Adrenal gland (tissue), 12 donors: ENCODE data around the gene CALD1. TPM values are rescaled to one million over a fixed set of nuclear protein-coding genes. Genes with fewer than 3 reads are reported as not detected.

Source experiments
- DNase-seq, 7 donors: peaks; one replicate each; pipeline ENCODE4 v3.0.0-alpha.2; 2019 to 2020
- H3K27ac ChIP-seq, 5 donors: fragments of 200-600 bp; sonication (generic) in 4 of 5; 1 replicate in 3 of 5; 2 replicates in 2 of 5; pipeline versions ENCODE4 v1.5.1 to v1.8.0; 2016 to 2020; ENCODE audit warnings: mild to moderate bottlenecking in 1 of 5
- H3K27me3 ChIP-seq: fragments of 200-600 bp; 2 replicates; pipeline ENCODE4 v1.8.0; 2021
- H3K36me3 ChIP-seq, 2 donors: fragments of 200-600 bp; replicated peaks in 1 of 2; 1 replicate in 1 of 2; 2 replicates in 1 of 2; pipeline versions ENCODE4 v1.5.1 to v1.8.0; 2018 to 2022
- H3K4me1 ChIP-seq, 2 donors: fragments of 200-600 bp; replicated peaks in 1 of 2; 1 replicate in 1 of 2; 2 replicates in 1 of 2; pipeline versions ENCODE4 v1.5.1 to v1.8.0; 2018 to 2021
- H3K4me3 ChIP-seq, 4 donors: fragments of 200-600 bp; sonication (generic) in 3 of 4; one replicate each; pipeline ENCODE4 v1.5.1; 2016 to 2018
- H3K9me3 ChIP-seq, 3 donors: fragments of 200-600 bp; sonication (generic) in 1 of 3; replicated peaks in 1 of 3; 1 replicate in 2 of 3; 2 replicates in 1 of 3; pipeline versions ENCODE4 v1.5.1 to v1.8.0; 2016 to 2021
- CTCF ChIP-seq, 6 experiments: fragments of 450-650 bp in 4 of 6; fragments of 200-600 bp in 2 of 6; sonication (generic) in 1 of 6; IDR thresholded peaks; 1 replicate in 5 of 6; 2 replicates in 1 of 6; pipeline versions ENCODE4 v1.5.1 to v1.8.0; 2016 to 2021; ENCODE audit warnings: antibody characterized with exemption in 6 of 6, mild to moderate bottlenecking in 2 of 6, moderate library complexity in 1 of 6
- POLR2A ChIP-seq, 2 donors: fragments of 450-650 bp; IDR thresholded peaks; one replicate each; pipeline ENCODE4 v1.6.1; 2017; ENCODE audit warnings: antibody characterized with exemption in 2 of 2, mild to moderate bottlenecking in 2 of 2, moderate library complexity in 1 of 2
- WGBS, 4 donors: extraction: QIAGEN DNeasy Blood & Tissue Kit in 2 of 4; methylation state at CpG; one replicate each; pipeline versions ENCODE4 v1.1.5 to v1.1.7; 2013 to 2017; 5-methylcytosine and 5-hydroxymethylcytosine counted together
- intact Hi-C, 2 donors: fragments of 100-400 bp; cut with DNase I; formaldehyde crosslinking; loops; one replicate each; pipeline versions ENCODE4 v1.14.1 to v1.15.0; 2022 to 2023
- polyA plus RNA-seq, 3 donors: library from polyadenylated mRNA; stranded (reverse); fragments of 200-250 nt in 2 of 3; fragments of 350-450 nt in 1 of 3; fragmentation: Illumina TruSeq in 1 of 3; extraction: RNeasy Lipid Tissue Mini Kit (QIAGEN cat#74804) in 1 of 3; gene quantifications; one replicate each; pipeline ENCODE4 v1.2.3, GENCODE V29; 2013 to 2014
- total RNA-seq, 9 donors: library from RNA; depleted of rRNA in 4 of 9; stranded (reverse); fragments of >200 nt in 4 of 9; fragments of 120-200 nt in 1 of 9; fragmentation: NEBNext Ultra II Directional in 1 of 9; extraction: Animal tissue kit (Norgen Biotek cat#: 25700) in 1 of 9; gene quantifications; one replicate each; pipeline versions ENCODE4 v1.1.0 to v1.2.4, GENCODE V29; 2013 to 2023
- donor health status: healthy with polysubstance abuse.
- donor health status: Bipolar disorder and iron deficiency.
- donor health status: DM: yes; HTN: yes; CAD: no.
- donor health status: DM: no; HTN: no; CAD: no.
- donor health status: DM: no; HTN: no; CAD: no.
- donor health status: DM: yes; HTN: yes; CAD: no.

Gene CALD1
- total and polyA plus RNA-seq, 12 donors, result 67.5 to 258 (median 199) TPM

- WGBS, 4 donors, result 83 to 86% (median 84%) methylated on average over 4 of the region's 4 CpGs
- Histone ChIP-seq H3K27ac (no peak overlapping the region), H3K27me3 (no peaks in the 10 kb centered on the region), H3K4me1 (peaks cover 0 to 10% of the 10 kb centered on the region in 2 donors), H3K9me3 (no peaks in the 10 kb centered on the region), H3K36me3 (peaks cover 0 to 9% of the 10 kb centered on the region in 2 donors), H3K4me3 (no peak overlapping the region)
- no peak for TF ChIP-seq POLR2A (IDR thresholded peaks at IDR 0.05)
- no peak for TF ChIP-seq CTCF (IDR thresholded peaks at IDR 0.05)
- intact Hi-C loops, result no loop called here
- no peak for DNase-seq
These were observed 159.7 kb downstream of the CALD1 start for GRCh38 chr7:134939136-134939535.

GRCh38 chr7:134940729-134941128 is 161.3 kb downstream of the CALD1 start:
- no peak for DNase-seq
- Histone ChIP-seq H3K27me3 (no peaks in the 10 kb centered on the region), H3K9me3 (no peaks in the 10 kb centered on the region), H3K4me3 (no peak overlapping the region), H3K4me1 (peaks cover 0 to 5% of the 10 kb centered on the region in 2 donors), H3K27ac (no peak overlapping the region), H3K36me3 (peaks cover 0 to 3% of the 10 kb centered on the region in 2 donors)
- intact Hi-C loops, result loop anchor here (10.0 kb wide), 2 partner anchors 176 to 246 kb away; no protein-coding TSS in a partner anchor
- no peak for TF ChIP-seq CTCF (IDR thresholded peaks at IDR 0.05)
- no peak for TF ChIP-seq POLR2A (IDR thresholded peaks at IDR 0.05)

- WGBS, 4 donors, result 71 to 87% (median 81%) methylated on average over 3 of the region's 3 CpGs
- no peak for TF ChIP-seq POLR2A (IDR thresholded peaks at IDR 0.05)
- TF ChIP-seq CTCF (IDR thresholded peaks at IDR 0.05), result no peak
- Histone ChIP-seq H3K4me3 (no peak overlapping the region), H3K27ac (no peak overlapping the region), H3K9me3 (no peaks in the 10 kb centered on the region), H3K4me1 (peaks cover 0 to 5% of the 10 kb centered on the region in 2 donors), H3K36me3 (no peaks in the 10 kb centered on the region), H3K27me3 (no peaks in the 10 kb centered on the region)
- intact Hi-C loops, result loop anchor here (10.0 kb wide), 2 partner anchors 177 to 247 kb away; no protein-coding TSS in a partner anchor
- DNase-seq, result no peak
These were observed 161.9 kb downstream of the CALD1 start for GRCh38 chr7:134941185-134941900.

GRCh38 chr7:134941952-134942351 is 162.5 kb downstream of the CALD1 start:
- H3K27ac ChIP-seq, result peak overlapping the region in 1 of 5 donors; percentile 6
- no peaks in the 10 kb centered on the region for H3K9me3 ChIP-seq
- WGBS, 4 donors, result 74 to 97% (median 88%) methylated on average over 5 of the region's 5 CpGs
- H3K4me3 ChIP-seq, result no peak overlapping the region
- no peaks in the 10 kb centered on the region for H3K27me3 ChIP-seq
- peaks cover 0 to 3% of the 10 kb centered on the region in 2 donors for H3K4me1 ChIP-seq
- no peak for DNase-seq
- TF ChIP-seq POLR2A (IDR thresholded peaks at IDR 0.05), result no peak
- no peak for TF ChIP-seq CTCF (IDR thresholded peaks at IDR 0.05)
- intact Hi-C loops, result loop anchor here (10.0 kb wide), 2 partner anchors 177 to 247 kb away; no protein-coding TSS in a partner anchor
- H3K36me3 ChIP-seq, result peaks cover 0 to 3% of the 10 kb centered on the region in 2 donors
